Measurements from ENCODE around the gene HAND2. TPM values are rescaled to one million over a fixed set of nuclear protein-coding genes. Genes with fewer than 3 reads are reported as not detected.
A peak's percentile ranks its signal among the peaks of the same experiment; 100 is the strongest.

The HAND2 gene
- total RNA-seq, 4 donors from 2014 or later, result 20.3 to 77.6 (median 23.7) TPM

GRCh38 chr4:173516621-173517524 is 13.2 kb downstream of the HAND2 start:
- Histone ChIP-seq H3K4me1 (no peaks in the 10 kb centered on the region), H3K4me3 (peak overlapping the region in 1 of 2 donors; percentile 7), H3K36me3 (no peaks in the 10 kb centered on the region), H3K9me3 (no peaks in the 10 kb centered on the region), H3K27me3 (no peaks in the 10 kb centered on the region), H3K27ac (peak overlapping the region; percentile 81 to 99)
- peak in 1 of 2 donors; percentile 36 for DNase-seq
- no peak for TF ChIP-seq POLR2A (IDR thresholded peaks at IDR 0.05)
- no peak for TF ChIP-seq CTCF (IDR thresholded peaks at IDR 0.05)
- intact Hi-C loops (cut with DNase I; ENCODE audit: low total_unique reads), result no loop called here

- no peak for TF ChIP-seq POLR2A (IDR thresholded peaks at IDR 0.05)
- no peaks in the 10 kb centered on the region for H3K36me3 ChIP-seq
- no peaks in the 10 kb centered on the region for H3K27me3 ChIP-seq
- H3K9me3 ChIP-seq, result no peaks in the 10 kb centered on the region
- no peak overlapping the region for H3K27ac ChIP-seq
- no peak overlapping the region for H3K4me3 ChIP-seq
- intact Hi-C loops (cut with DNase I; ENCODE audit: low total_unique reads), result no loop called here
- DNase-seq, result peak in 1 of 2 donors; percentile 14
- no peaks in the 10 kb centered on the region for H3K4me1 ChIP-seq
These were observed 14.6 kb downstream of the HAND2 start for GRCh38 chr4:173515458-173515857.

- Histone ChIP-seq H3K27ac (no peak overlapping the region), H3K9me3 (no peaks in the 10 kb centered on the region), H3K4me1 (no peaks in the 10 kb centered on the region), H3K36me3 (no peaks in the 10 kb centered on the region), H3K4me3 (no peak overlapping the region), H3K27me3 (no peaks in the 10 kb centered on the region)
- DNase-seq, result no peak
- TF ChIP-seq POLR2A (IDR thresholded peaks at IDR 0.05) (no peak), CTCF (IDR thresholded peaks at IDR 0.05) (no peak)
- intact Hi-C loops (cut with DNase I; ENCODE audit: low total_unique reads), result no loop called here
These were observed 15.3 kb downstream of the HAND2 start for GRCh38 chr4:173514641-173515217.

GRCh38 chr4:173513651-173514050 is 16.4 kb downstream of the HAND2 start:
- Histone ChIP-seq H3K27ac (no peak overlapping the region), H3K27me3 (no peaks in the 10 kb centered on the region)

GRCh38 chr4:173511787-173512361 is 18.2 kb downstream of the HAND2 start:
- Histone ChIP-seq H3K4me1 (no peaks in the 10 kb centered on the region), H3K27ac (no peak overlapping the region), H3K36me3 (no peaks in the 10 kb centered on the region), H3K4me3 (no peak overlapping the region), H3K9me3 (no peaks in the 10 kb centered on the region), H3K27me3 (no peaks in the 10 kb centered on the region)
- TF ChIP-seq CTCF (IDR thresholded peaks at IDR 0.05) (no peak), POLR2A (IDR thresholded peaks at IDR 0.05) (no peak)
- DNase-seq, result peak in 1 of 2 donors; percentile 12
- intact Hi-C loops (cut with DNase I; ENCODE audit: low total_unique reads), result no loop called here

More at GRCh38 chr4:173513651-173514050, 16.4 kb downstream of the HAND2 start:
- intact Hi-C loops (cut with DNase I; ENCODE audit: low total_unique reads), result no loop called here
- DNase-seq, result no peak
- H3K36me3 ChIP-seq, result no peaks in the 10 kb centered on the region
- TF ChIP-seq CTCF (IDR thresholded peaks at IDR 0.05) (no peak), POLR2A (IDR thresholded peaks at IDR 0.05) (no peak)
- no peaks in the 10 kb centered on the region for H3K4me1 ChIP-seq
- H3K9me3 ChIP-seq, result no peaks in the 10 kb centered on the region
- no peak overlapping the region for H3K4me3 ChIP-seq
